Measurements from ENCODE around the gene ABR.
A peak's percentile ranks its signal among the peaks of the same experiment; 100 is the strongest.
"Not testable (repeated sequence)": the region's sequence is repeated elsewhere in the genome, so short reads cannot be mapped to it uniquely, and the experiment has no call there.

ABR gene

GRCh38 chr17:1067282-1067956 lies 112.4 kb downstream of the ABR start:
- DNase-seq: no peak

GRCh38 chr17:1065416-1065815 lies 114.4 kb downstream of the ABR start:
- not testable (repeated sequence) for DNase-seq

GRCh38 chr17:1060991-1061390 lies 118.8 kb downstream of the ABR start:
- DNase-seq: peak; percentile 78

- no peak for DNase-seq
These were observed 120.5 kb downstream of the ABR start for GRCh38 chr17:1059131-1059795.

- peak; percentile 48 for DNase-seq
These were observed 121.2 kb downstream of the ABR start for GRCh38 chr17:1058423-1059130.

- DNase-seq: no peak
These were observed 123.0 kb downstream of the ABR start for GRCh38 chr17:1056761-1057160.

GRCh38 chr17:1055751-1056645 lies 123.8 kb downstream of the ABR start:
- peak; percentile 79 for DNase-seq

GRCh38 chr17:1055231-1055630 lies 124.5 kb downstream of the ABR start:
- no peak for DNase-seq

GRCh38 chr17:1054656-1055055 lies 125.1 kb downstream of the ABR start:
- no peak for DNase-seq

GRCh38 chr17:1053661-1054360 lies 126.0 kb downstream of the ABR start:
- no peak for DNase-seq

GRCh38 chr17:1050996-1051925 lies 128.5 kb downstream of the ABR start:
- no peak for DNase-seq

GRCh38 chr17:1050246-1050995 lies 129.4 kb downstream of the ABR start:
- DNase-seq: no peak

- DNase-seq: no peak
These were observed 130.1 kb downstream of the ABR start for GRCh38 chr17:1049446-1050225.

GRCh38 chr17:1048516-1049115 lies 131.2 kb downstream of the ABR start:
- not testable (repeated sequence) for DNase-seq

GRCh38 chr17:1047879-1048470 lies 131.8 kb downstream of the ABR start:
- DNase-seq: no peak

GRCh38 chr17:1047177-1047878 lies 132.5 kb downstream of the ABR start:
- no peak for DNase-seq

- no peak for DNase-seq
These were observed 134.3 kb downstream of the ABR start for GRCh38 chr17:1045456-1045855.

All from femur (tissue), 1 donor.